HepG2 (cell line): ENCODE measurements around the gene CA12. TPM values are rescaled to one million over a fixed set of nuclear protein-coding genes. Genes with fewer than 3 reads are reported as not detected.

Experiments
- ATAC-seq: fragments of 200-7000 bp; cut with Tn5 transposase; 3 replicates; pipeline ENCODE4 v1.9.1; 2020; ENCODE audit warnings: mild to moderate bottlenecking, moderate library complexity
- BruUV-seq: library from RNA; stranded (reverse); fragments of 400-500 nt; replicated peaks from 2 replicates; lab custom pipeline; 2021; lab: Mats Ljungman, UMichigan
- CTCF ChIA-PET: fragments of 300-600 bp; formaldehyde crosslinking; extraction: SDS; loops from one replicate; lab custom pipeline; 2021; ENCODE audit warnings: low total read pairs, inconsistent platforms, low intra/inter-chr PET ratio; lab: Yijun Ruan, JAX
- POLR2A ChIA-PET: fragments of 350-600 bp; sonication (Branson Sonifier 250); formaldehyde crosslinking; loops from one replicate; lab custom pipeline; 2020; ENCODE audit warnings: antibody characterized with exemption, inconsistent platforms; lab: Yijun Ruan, JAX
- DNase-seq: peaks from one replicate; pipeline ENCODE4 v3.0.0-alpha.2; 2015; ENCODE audit warnings: low spot score
- FAIRE-seq: peaks from 3 replicates; lab custom pipeline; 2011; peaks lifted over from hg19 to GRCh38; lab: Jason Lieb, UNC
- H2AFZ ChIP-seq: one replicate; pipeline ENCODE4 v1.6.1; 2011; ENCODE audit warnings: low read length, inconsistent platforms
- H3K27ac ChIP-seq: fragments of 300-600 bp; 3 replicates; pipeline ENCODE4 v1.8.0; 2011; ENCODE audit warnings: mixed run types, mild to moderate bottlenecking, mixed read lengths, low read length, inconsistent platforms; ENCODE audit not compliant: insufficient read depth; ENCODE audit errors: extremely low read length
- H3K27me3 ChIP-seq, 2 experiments: fragments of 200-600 bp in 1 of 2; 2 replicates in 1 of 2; 3 replicates in 1 of 2; pipeline versions ENCODE4 v1.6.0 to v1.8.0; 2011; ENCODE audit warnings: low read length in 2 of 2, mild to moderate bottlenecking in 2 of 2, moderate library complexity in 2 of 2, inconsistent platforms in 1 of 2; ENCODE audit not compliant: insufficient read depth in 2 of 2, control insufficient read depth in 1 of 2
- H3K36me3 ChIP-seq, 2 experiments: fragments of 200-600 bp in 1 of 2; replicated peaks in 1 of 2; 2 replicates in 1 of 2; 3 replicates in 1 of 2; pipeline versions ENCODE4 v1.5.1 to v1.8.0; 2011; ENCODE audit warnings: low read length in 2 of 2, inconsistent platforms in 1 of 2; ENCODE audit not compliant: insufficient read depth in 2 of 2, control insufficient read depth in 1 of 2
- H3K4me1 ChIP-seq: 2 replicates; pipeline ENCODE4 v1.5.1; 2012; ENCODE audit warnings: low read length, inconsistent platforms; ENCODE audit not compliant: insufficient read depth
- H3K4me2 ChIP-seq: 2 replicates; pipeline ENCODE4 v1.6.0; 2011; ENCODE audit warnings: low read depth, low read length, inconsistent platforms
- H3K4me3 ChIP-seq, 3 experiments: fragments of 200-600 bp in 1 of 3; sonication (generic), shearing (Covaris generic) in 1 of 3; replicated peaks in 1 of 3; 2 replicates each; pipeline ENCODE4 v1.5.1; 2011 to 2016; ENCODE audit warnings: low read length in 3 of 3, inconsistent platforms in 2 of 3, low read depth in 2 of 3, mild to moderate bottlenecking in 2 of 3, control low read depth in 1 of 3, mixed read lengths in 1 of 3; ENCODE audit not compliant: insufficient read depth in 1 of 3
- H3K79me2 ChIP-seq: one replicate; pipeline ENCODE4 v1.6.1; 2011; ENCODE audit warnings: low read length, inconsistent platforms; ENCODE audit not compliant: insufficient read depth
- H3K9ac ChIP-seq: 2 replicates; pipeline ENCODE4 v1.6.0; 2011; ENCODE audit warnings: mild to moderate bottlenecking, low read depth, low read length, inconsistent platforms; ENCODE audit not compliant: insufficient read depth
- H3K9me3 ChIP-seq: 2 replicates; pipeline ENCODE4 v1.5.1; 2012; ENCODE audit warnings: mild to moderate bottlenecking, low read length
- H4K20me1 ChIP-seq: 2 replicates; pipeline ENCODE4 v1.6.0; 2011; ENCODE audit warnings: inconsistent platforms, mild to moderate bottlenecking, low read length, moderate library complexity; ENCODE audit not compliant: insufficient read depth
- JUND ChIP-seq: sonication (generic); formaldehyde crosslinking; IDR thresholded peaks from 2 replicates; pipeline ENCODE4 v1.8.0; 2022; ENCODE audit warnings: mild to moderate bottlenecking, missing genetic modification reagents
- MAZ ChIP-seq, 2 experiments: sonication (generic) in 1 of 2; formaldehyde crosslinking in 1 of 2; IDR thresholded peaks; 2 replicates each; pipeline versions ENCODE4 v1.5.0 to v1.6.1; 2012 to 2020; ENCODE audit warnings: low read depth in 2 of 2, mild to moderate bottlenecking in 2 of 2, borderline replicate concordance in 1 of 2, improper control_type of control experiment in 1 of 2, low read length in 1 of 2, missing genetic modification reagents in 1 of 2, moderate library complexity in 1 of 2
- POLR2G ChIP-seq: fragments of 200-400 bp; formaldehyde crosslinking; IDR thresholded peaks from 2 replicates; pipeline ENCODE4 v1.6.1; 2018; ENCODE audit warnings: mild to moderate bottlenecking, low read depth, low read length, moderate library complexity
- TEAD3 ChIP-seq: optimal IDR thresholded peaks from 2 replicates; pipeline ENCODE3; 2016; ENCODE audit warnings: borderline replicate concordance
- U2AF2 ChIP-seq: fragments of 200-400 bp; formaldehyde crosslinking; IDR thresholded peaks from 2 replicates; pipeline ENCODE4 v1.6.1; 2017; ENCODE audit warnings: low read depth, mild to moderate bottlenecking, low read length
- ZKSCAN1 ChIP-seq: fragments of 150-350 bp; IDR thresholded peaks from 2 replicates; pipeline ENCODE4 v1.6.1; 2014; ENCODE audit warnings: low read length
- ZNF276 ChIP-seq: sonication (generic); formaldehyde crosslinking; IDR thresholded peaks from 2 replicates; pipeline ENCODE4 v1.4.0; 2020; ENCODE audit warnings: mild to moderate bottlenecking, low read depth, missing genetic modification reagents
- ZNF549 ChIP-seq: sonication (generic); formaldehyde crosslinking; IDR thresholded peaks from 2 replicates; pipeline ENCODE4 v1.5.0; 2020; ENCODE audit warnings: missing genetic modification reagents
- WGBS: methylation state at CpG from one replicate; pipeline ENCODE4 v1.1.6; 2017; ENCODE audit warnings: low lambda C conversion rate; 5-methylcytosine and 5-hydroxymethylcytosine counted together
- in situ Hi-C: cut with HindIII; loops from 2 replicates; pipeline ENCODE4 v1.10.0; 2017; ENCODE audit warnings: low pct_unique_long_range_greater_than_20kb; ENCODE audit not compliant: extremely low pct_ligation_motif_present
- intact Hi-C: fragments of 100-400 bp; cut with micrococcal nuclease; formaldehyde crosslinking; loops from one replicate; pipeline ENCODE4 v1.10.0; 2022; ENCODE audit not compliant: unreplicated experiment
- polyA plus RNA-seq, 8 experiments: library from polyadenylated mRNA; depleted of rRNA in 3 of 8; stranded (reverse) in 7 of 8; unstranded in 1 of 8; fragments of >200 nt; fragmentation: Illumina TruSeq in 4 of 8; extraction: Trizol in 4 of 8; gene quantifications; 2 replicates each; pipeline versions ENCODE4 v1.2.1 to v1.2.3, GENCODE V29; 2011 to 2016; ENCODE audit warnings: low read depth in 4 of 8, missing spikeins in 1 of 8, mixed read lengths in 1 of 8; ENCODE audit not compliant: insufficient read depth in 1 of 8
- total RNA-seq, 5 experiments: library from RNA; depleted of rRNA; stranded (reverse); fragments of >200 nt; fragmentation: Illumina TruSeq; extraction: Trizol; gene quantifications; 2 replicates each; pipeline ENCODE4 v1.2.3, GENCODE V29; 2016; ENCODE audit warnings: low read depth in 1 of 5

Gene CA12
- total and polyA plus RNA-seq, 2 of the 13 experiments (the other 11 are each of a cell fraction or from before 2014, with no cell fraction given), result 0.07 to 0.20 TPM

- DNase-seq, result no peak
- Histone ChIP-seq H2AFZ (no peak overlapping the region), H3K27me3 (peaks cover 2 to 5% of the 10 kb centered on the region in 2 experiments; a peak in 2 of 5 replicates), H3K4me3 (no peak overlapping the region), H3K36me3 (no peaks in the 10 kb centered on the region), H3K9ac (no peak overlapping the region), H3K79me2 (no peaks in the 10 kb centered on the region), H3K27ac (no peak overlapping the region), H3K4me2 (peak overlapping the region; percentile 26; the same call in 1 of the 2 replicates), H4K20me1 (no peaks in the 10 kb centered on the region), H3K4me1 (peaks cover 36% of the 10 kb centered on the region)
- intact Hi-C loops (loop anchor here (1.0 to 2.0 kb wide), 2 partner anchors 115 to 247 kb away; no protein-coding TSS in a partner anchor), in situ Hi-C loops (loop anchor here (5.0 to 25.0 kb wide), 3 partner anchors 116 to 616 kb away; partner anchors contain the start of gene RPS27L)
- ATAC-seq, result no peak
- FAIRE-seq, result no peak
- no TSS peak for BruUV-seq
- ChIA-PET CTCF (interaction anchor here (1.6 kb wide), 1 partner anchor 114 kb away, joined by 9 read pairs; no protein-coding TSS in a partner anchor), POLR2A (no interaction called here)
- TF ChIP-seq U2AF2, result no peak
- no peak for TF ChIP-seq ZNF276 (CRISPR knock-in tag)
- TF ChIP-seq JUND (CRISPR knock-in tag), result no peak
- TF ChIP-seq ZNF549 (CRISPR knock-in tag), result no peak
- no peak for TF ChIP-seq ZKSCAN1
- no peak for TF ChIP-seq MAZ (IDR thresholded peaks at IDR 0.05; ENCODE audit: borderline replicate concordance, low read depth, low read length)
- no peak for TF ChIP-seq MAZ (CRISPR knock-in tag; IDR thresholded peaks at IDR 0.05; ENCODE audit: low read depth)
- no peak for TF ChIP-seq POLR2G
- no peak for TF ChIP-seq TEAD3 (CRISPR knock-in tag)
- TF ChIP-seq, all 625 proteins: peak for 0
- no peaks in the 10 kb centered on the region for H3K9me3 ChIP-seq
- WGBS, result 45% methylated on average over 11 of the region's 11 CpGs
These were observed 21.8 kb upstream of the CA12 start for GRCh38 chr15:63403254-63403945.
